HK-2 (cell line): ENCODE results near the gene WNK2.

ENCODE experiments used
- DNase-seq: peaks from one replicate; pipeline ENCODE4 v3.0.0-alpha.2; 2018; ENCODE audit not compliant: unreplicated experiment

WNK2 gene

DNA sequence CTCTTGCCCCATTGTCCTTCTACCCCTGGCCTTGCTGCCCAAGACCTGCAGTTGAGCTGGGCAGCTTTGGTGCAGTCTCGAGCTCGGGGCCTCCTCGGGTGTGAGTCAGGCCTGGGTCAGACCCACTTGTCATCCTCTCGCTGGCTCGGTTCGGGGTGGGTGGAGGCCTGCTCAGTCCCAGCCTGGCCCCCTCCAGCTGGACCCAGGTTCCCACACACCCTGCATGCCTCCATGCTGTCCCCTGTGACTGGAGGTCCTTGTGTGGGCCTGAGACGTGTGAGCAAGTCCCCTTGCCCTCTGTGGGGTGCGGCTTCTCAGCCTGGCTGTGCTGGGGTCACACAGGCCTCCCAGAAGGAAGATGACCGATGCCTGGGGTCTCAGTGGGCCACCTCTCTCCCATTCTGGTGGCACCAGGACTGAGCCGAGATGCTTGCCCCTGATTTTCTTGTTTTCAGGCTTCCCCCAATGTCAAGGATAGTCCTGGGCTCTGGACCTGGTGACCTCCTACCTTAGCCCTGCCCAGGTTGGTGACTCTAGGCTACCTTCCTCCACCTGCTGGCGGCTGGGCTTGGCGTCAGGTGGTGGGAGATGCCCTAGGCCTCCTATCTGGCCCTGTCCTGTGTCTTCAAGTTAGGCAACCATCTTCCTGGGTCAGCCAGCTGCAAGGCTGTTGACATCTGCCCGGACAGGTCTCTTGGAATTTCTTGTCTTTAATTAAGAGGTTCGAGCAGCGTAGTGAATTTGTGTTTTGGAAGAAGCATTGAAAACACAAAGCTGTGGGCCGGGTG lies 15.1 kb downstream of the WNK2 start:
- no peak for DNase-seq

DNA sequence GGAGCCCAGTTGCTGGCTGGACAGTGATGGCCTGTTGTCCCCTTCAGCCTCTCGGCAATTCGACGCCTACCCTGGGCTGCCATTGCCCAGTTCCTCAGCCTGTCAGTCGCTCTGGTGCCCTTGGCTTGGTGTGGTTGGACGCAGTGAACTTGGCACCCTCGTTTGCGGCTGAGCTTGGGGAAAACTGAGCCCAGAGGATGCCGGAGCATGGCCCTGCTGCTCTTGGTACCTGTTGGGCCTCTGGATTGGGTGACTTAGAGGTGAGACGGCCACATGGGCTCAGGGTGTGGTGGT lies 16.5 kb downstream of the WNK2 start:
- no peak for DNase-seq

- DNase-seq: no peak
Measured at GRCh38 chr9:93200989-93201334, 17.0 kb downstream of the WNK2 start.

DNA sequence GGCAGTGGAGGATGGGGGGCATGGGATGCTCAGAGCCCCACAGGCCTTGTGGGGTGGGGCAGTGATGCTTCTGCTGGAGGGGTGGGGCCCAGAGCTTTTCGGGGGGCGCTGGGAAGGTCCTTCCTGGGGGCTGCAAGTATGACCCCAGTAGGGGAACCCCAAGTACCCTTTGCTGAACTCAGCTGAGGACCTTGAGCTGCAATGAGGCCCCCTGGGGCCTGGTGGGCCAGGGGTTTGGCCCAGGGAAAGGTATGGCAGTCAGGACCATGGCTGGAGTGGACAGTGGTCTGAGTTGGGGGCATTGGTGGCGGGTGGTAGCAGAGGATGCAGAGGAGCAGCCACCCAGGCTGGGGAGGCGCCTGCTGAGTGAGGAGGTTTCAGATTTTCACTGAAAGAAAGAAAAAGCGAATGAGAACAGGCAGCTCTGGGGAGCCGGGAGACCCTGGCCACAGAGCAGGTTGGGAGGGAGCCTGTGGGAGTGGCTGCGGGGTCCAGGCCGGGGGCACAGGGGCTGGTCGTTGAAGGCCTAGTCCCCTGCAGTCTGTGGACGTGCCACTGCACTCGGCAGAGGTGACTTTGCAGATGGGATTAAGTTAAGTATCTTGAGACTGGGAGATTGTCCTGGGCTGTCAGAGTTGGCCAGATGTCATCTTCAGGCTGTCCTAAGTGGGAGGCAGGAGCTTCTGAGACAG lies 19.2 kb downstream of the WNK2 start:
- no peak for DNase-seq

DNA sequence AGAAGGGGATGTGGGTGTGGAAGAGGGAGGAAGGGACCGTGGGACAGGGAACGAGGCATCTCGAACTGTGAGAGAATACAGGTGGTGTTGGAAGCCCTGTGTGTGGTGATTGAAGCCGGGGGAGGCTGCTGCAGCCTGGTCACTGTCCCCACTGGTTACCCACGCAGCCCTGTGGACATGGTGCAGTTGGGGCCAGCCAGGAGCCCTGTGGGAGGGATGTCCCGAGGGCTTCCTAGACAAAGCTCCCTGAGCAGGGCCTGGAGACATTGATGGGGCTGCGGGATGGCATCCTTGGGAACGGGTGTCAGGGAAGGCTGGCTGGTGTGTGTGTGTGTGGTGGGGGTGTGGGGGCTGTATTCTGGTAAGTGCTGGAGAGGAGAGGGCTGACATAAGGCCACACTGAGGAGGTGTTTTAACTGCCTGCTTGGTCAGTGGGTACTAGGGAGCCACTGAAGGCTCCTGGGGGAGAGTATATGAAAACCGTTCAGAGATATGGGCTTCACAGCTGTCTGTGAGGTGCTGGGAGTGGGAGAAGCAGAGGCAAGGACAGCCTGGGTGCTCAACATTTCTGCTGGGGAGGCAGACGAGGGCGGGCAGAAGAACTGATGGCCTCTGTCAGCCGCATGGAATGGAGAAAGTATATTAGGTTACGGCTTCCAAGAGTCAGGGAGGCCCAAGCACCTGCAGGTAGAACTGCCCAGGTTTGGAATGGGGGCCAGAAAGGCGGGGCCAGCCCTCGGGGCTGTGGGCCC lies 20.0 kb downstream of the WNK2 start:
- DNase-seq: no peak

DNA sequence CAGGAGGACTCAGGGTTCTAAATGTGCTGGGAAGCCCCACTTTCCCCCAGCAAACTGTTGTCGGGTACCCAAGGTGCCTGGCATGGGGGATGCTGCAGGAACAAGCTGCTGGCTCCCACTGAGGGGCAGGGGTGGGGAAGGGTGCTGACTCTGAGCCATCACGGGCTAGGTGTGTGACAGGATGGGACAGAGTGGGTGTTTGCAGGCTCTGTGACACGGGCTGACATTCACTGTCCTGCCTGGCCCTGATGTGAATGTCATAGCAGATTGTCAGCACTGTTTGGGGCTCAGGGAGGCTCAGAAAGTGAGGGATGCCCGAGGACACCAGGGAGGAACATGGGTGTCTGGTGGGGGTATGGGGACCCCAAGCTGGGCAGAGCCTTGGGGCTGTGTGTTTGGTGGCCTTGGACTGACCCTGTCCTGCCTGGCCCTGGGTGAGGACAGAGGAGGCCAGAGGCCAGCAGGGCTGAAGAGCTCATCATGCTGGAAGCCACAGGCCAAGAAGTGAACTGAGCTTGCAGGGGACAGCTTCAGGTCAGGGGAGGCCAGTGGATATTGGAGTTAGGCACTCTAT lies 20.6 kb downstream of the WNK2 start:
- no peak for DNase-seq

GRCh38 chr9:93205045-93205768 lies 21.3 kb downstream of the WNK2 start:
- DNase-seq: no peak

- DNase-seq: no peak
Measured at GRCh38 chr9:93205896-93206575, 22.1 kb downstream of the WNK2 start.

DNA sequence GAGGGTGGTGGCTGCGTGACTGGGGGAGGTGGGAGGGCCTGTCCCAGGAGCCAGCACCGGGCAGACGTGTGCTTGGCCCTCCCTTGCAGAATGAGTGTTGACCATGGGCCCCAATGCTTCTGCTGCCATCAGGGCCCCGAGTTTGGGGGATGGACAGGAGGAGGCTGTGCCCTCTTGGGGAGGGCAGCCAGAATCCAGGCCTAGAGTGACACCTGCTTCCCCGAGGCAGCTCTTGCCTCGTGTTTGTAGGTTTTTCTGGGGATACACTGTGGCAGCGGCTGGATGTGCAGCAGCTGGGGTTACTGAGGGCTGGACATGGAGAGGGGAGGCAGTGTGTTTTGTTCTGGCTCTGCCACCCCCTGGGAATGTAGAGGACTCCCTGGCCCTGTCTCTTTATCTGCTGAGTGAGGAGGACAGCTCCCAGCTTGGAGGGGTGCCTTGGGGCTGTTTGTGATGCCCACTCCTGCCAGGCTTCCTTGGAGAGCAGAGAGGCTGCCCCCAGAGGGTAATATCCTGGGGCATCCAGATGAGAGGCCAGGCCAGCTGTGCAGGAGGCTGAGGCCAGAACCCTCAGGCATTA lies 22.7 kb downstream of the WNK2 start:
- no peak for DNase-seq

DNA sequence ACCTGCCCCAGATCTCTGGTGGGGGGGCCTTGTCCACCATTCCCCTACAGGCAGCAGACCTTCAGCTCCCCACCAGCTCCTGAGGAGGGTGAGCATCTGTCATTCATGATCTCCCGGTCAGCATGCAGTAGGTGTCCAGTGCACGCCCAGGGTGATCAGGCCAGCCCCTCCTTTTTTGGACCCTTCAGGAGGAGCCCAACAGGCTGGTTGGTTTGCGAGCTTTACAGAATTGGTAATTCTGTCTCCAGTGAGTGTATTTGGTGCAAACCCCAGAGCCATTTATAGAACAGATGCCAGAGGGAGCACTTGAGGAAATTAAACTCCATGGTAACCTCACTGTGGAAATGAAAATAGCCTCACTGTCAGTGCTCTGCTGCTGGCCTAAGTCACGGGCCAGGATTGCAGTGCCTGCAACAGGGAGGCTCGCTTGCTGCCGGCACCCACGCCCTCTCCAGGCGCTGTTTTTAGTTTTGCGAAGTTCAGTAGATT lies 23.4 kb downstream of the WNK2 start:
- no peak for DNase-seq

GRCh38 chr9:93207860-93208734 lies 24.2 kb downstream of the WNK2 start:
- DNase-seq: no peak

DNA sequence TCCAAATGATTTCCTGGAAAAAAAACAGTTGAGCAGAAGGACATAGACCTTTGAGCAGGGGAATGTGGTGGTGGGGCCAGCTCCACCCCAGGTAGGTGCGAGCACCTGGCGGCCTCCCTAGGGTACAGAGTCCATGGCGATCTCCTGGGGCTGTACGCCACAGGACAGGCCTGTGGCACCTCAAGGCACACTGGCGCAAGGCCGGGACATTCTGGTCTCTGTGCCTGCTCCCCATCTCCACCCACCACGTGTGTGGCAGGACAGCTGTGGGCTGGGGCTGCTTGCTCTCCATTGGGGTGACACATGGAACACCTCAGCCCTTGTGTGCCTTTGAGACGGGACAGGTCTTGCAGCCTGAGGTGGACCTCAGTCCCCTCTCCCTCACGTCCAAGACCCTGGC lies 25.2 kb downstream of the WNK2 start:
- DNase-seq: no peak

DNA sequence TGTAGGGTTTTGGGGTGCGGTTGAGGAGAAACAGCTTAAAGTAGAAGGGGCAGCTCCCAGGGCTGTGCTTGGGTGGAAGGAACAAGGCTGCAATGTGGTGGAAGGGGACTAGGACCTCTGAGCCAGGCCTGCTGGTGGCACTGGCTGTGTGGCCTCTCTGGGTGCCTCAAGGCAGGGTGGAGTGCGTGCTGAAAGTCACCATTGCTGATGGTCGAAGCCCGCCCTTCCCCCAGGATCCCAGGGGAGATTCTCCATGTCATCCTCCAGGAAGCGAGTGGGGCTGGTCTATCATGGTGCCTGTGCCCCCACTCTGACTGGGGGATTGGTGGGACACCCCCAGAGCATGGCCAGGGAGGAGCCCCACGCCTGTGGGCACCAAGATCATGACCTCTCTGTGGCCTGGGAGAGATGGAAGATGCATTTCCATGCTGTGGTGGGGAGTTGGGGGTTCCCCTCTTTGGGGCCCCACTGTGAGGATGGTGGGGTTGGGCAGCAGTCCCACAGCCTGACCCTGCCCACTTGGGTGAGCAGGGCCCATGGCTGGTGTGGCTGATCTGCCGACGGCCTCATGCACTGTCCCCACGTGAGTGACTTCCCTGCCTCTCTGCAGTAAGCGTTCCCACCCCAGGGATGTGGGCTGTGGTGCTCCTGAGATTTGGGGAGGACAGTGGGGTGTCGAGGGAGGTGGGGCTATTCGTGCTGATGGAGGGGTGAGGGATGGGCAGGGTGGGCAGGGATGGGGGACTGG lies 25.8 kb downstream of the WNK2 start:
- DNase-seq: no peak

- DNase-seq: no peak
Measured at GRCh38 chr9:93210324-93210973, 26.5 kb downstream of the WNK2 start.

GRCh38 chr9:93210974-93211653 lies 27.2 kb downstream of the WNK2 start:
- no peak for DNase-seq

DNA sequence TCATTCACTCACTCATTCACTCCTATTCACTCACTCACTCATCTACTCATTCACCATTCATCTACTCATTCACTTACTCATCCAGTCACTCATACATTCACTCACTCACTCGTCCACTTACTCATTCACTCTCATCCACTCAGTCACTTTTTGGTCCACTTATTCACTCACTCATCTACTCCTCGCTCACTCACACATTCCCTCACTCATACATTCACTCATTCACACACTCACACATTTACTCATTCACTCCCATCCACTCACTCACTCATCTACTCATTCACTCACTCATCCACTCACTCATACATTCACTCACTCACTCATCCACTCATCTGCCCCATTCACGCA lies 27.7 kb downstream of the WNK2 start:
- DNase-seq: no peak

DNA sequence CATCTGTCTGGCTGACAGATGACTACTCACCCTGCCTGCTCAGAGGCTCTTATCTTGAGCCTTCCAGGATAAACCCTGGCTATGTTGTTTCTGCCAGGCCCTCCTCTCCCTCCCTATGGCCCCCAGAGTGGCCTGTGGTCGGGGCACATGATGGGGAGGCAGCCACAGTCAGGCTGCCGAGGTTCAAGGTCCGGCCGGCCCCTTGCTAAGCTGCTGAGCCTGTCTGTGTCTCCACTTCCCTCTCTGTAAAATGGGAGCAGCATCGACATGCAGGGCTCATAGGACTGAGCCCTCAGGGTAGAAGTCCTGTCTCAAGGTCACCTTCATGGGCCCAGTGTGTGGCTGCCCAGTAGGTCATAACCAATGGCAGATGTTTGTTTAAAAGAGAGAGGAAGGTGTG lies 28.5 kb downstream of the WNK2 start:
- DNase-seq: no peak

- DNase-seq: no peak
Measured at GRCh38 chr9:93216073-93216365, 32.1 kb downstream of the WNK2 start.
